ENCODE data around the gene HIVEP1.

Gene HIVEP1

DNA sequence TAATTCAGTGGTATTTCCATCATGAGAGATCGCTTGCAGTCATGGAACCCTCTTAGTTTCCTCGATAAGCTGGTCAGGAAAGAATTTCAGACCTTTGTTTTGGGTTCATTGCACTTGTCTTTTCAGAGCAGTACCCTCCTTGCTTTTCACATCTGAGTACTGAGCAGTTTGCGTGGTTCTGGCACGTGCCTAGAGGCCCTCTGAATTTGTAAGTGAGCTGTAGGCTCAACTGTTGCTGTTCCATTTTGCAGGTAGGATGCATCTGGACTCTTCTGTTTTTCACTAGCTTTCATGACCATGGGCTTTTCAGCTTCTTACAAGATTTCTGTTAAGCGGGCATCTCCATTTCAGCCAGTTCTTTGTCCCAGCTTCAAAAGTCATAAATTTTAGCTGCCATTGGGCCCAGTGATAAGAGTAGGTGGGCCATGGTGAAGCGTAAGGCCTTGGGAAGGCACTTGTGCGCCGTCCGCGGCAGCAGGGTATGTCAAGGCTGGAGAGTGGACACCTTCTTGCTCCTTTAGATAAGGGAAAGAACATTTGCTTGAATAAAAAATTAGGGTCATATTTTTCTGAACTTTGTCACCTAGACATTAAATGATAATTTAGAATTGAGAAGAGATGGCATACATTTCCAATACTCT is 35.8 kb downstream of the HIVEP1 start:
- H3K27ac Mint-ChIP-seq = no peak overlapping the region
- H3K4me1 Mint-ChIP-seq = peaks cover 32% of the 10 kb centered on the region
- no peaks in the 10 kb centered on the region for H3K27me3 Mint-ChIP-seq (ENCODE audit: low read depth, poor library complexity)
- DNase-seq = no peak
- H3K4me3 Mint-ChIP-seq = no peak overlapping the region
- peaks cover 26% of the 10 kb centered on the region for H3K36me3 Mint-ChIP-seq (ENCODE audit: low read depth)
- no peaks in the 10 kb centered on the region for H3K9me3 Mint-ChIP-seq
- TF ChIP-seq, protein P1, sequence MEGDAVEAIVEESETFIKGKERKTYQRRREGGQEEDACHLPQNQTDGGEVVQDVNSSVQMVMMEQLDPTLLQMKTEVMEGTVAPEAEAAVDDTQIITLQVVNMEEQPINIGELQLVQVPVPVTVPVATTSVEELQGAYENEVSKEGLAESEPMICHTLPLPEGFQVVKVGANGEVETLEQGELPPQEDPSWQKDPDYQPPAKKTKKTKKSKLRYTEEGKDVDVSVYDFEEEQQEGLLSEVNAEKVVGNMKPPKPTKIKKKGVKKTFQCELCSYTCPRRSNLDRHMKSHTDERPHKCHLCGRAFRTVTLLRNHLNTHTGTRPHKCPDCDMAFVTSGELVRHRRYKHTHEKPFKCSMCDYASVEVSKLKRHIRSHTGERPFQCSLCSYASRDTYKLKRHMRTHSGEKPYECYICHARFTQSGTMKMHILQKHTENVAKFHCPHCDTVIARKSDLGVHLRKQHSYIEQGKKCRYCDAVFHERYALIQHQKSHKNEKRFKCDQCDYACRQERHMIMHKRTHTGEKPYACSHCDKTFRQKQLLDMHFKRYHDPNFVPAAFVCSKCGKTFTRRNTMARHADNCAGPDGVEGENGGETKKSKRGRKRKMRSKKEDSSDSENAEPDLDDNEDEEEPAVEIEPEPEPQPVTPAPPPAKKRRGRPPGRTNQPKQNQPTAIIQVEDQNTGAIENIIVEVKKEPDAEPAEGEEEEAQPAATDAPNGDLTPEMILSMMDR (IDR thresholded peaks at IDR 0.05) = no peak

DNA sequence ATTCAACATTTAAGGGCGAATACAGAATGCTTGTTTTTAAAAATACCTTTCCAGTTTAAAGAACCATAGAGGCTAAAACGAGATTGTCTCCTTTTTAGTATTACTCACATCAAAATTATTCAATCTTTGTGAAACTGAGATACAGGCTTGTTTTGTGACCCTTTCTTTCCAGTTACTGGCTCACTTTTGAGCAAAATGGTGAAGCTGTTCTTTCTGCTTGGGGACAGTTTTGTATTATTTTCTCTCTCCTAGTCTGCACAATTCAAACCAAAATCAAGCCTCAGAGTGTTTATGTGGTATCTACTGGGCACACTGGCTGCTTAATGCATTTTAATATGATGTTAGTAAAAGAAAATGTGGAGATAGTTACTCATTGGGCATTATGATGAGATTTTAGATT is 36.5 kb downstream of the HIVEP1 start:
- TF ChIP-seq, protein P1 (IDR thresholded peaks at IDR 0.05) = no peak
- Mint-ChIP-seq H3K4me3 (no peak overlapping the region), H3K27ac (peak overlapping the region; percentile 54), H3K9me3 (no peaks in the 10 kb centered on the region), H3K36me3 (ENCODE audit: low read depth) (peaks cover 24% of the 10 kb centered on the region), H3K4me1 (peaks cover 31% of the 10 kb centered on the region), H3K27me3 (ENCODE audit: low read depth, poor library complexity) (no peaks in the 10 kb centered on the region)
- no peak for DNase-seq

DNA sequence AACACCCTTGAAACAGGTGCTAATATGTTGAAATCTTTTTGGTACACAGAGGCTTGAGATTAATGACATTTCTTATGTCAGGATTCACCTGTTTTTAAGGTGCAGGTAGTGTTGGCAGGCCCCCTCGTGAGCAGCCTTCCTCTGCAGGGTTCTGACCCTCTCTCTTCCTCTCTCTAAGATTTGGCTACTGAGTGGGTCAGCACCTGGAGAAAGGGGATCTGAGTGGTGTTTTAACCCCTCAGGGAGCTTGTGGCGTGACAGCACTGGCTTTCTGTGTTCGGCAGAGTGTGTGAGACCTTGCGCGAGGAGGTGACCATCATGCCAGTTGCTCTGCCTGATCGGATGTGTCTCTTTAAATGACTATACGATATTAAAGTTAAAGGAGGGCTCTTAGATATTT is 37.1 kb downstream of the HIVEP1 start:
- H3K9me3 Mint-ChIP-seq = no peaks in the 10 kb centered on the region
- no peak overlapping the region for H3K4me3 Mint-ChIP-seq
- peaks cover 26% of the 10 kb centered on the region for H3K4me1 Mint-ChIP-seq
- H3K36me3 Mint-ChIP-seq (ENCODE audit: low read depth) = peaks cover 24% of the 10 kb centered on the region
- no peaks in the 10 kb centered on the region for H3K27me3 Mint-ChIP-seq (ENCODE audit: low read depth, poor library complexity)
- TF ChIP-seq, protein P1 (IDR thresholded peaks at IDR 0.05) = no peak
- DNase-seq = no peak
- peak overlapping the region; percentile 63 for H3K27ac Mint-ChIP-seq

DNA sequence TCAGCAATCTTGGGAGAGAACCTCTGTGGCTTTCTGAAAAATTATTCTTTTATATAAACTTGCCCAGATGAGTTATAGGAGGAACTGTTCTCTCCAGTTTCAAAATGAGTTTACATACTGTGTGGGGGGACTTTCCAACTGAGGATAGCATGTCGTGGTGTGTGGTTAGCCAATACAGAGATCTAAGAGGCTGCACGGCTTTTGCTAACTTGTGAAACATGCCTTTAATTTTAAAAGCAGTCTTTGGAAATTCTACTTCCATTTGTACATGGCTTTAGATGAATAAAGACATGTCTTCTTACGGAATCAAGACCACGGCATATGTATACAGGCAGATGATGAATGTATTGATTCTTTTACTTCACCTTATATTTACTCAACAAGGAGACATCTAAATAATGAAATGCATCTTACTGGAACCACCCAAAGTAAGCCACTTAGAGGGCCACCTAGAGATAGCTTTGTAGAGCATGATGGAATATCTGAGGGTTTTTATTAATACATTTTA is 39.8 kb downstream of the HIVEP1 start:
- Mint-ChIP-seq H3K36me3 (ENCODE audit: low read depth) (peaks cover 10% of the 10 kb centered on the region), H3K27ac (peak overlapping the region; percentile 9), H3K4me3 (no peak overlapping the region), H3K27me3 (ENCODE audit: low read depth, poor library complexity) (no peaks in the 10 kb centered on the region), H3K9me3 (no peaks in the 10 kb centered on the region), H3K4me1 (peaks cover 26% of the 10 kb centered on the region)
- DNase-seq = no peak
- TF ChIP-seq, protein P1 (IDR thresholded peaks at IDR 0.05) = no peak

DNA sequence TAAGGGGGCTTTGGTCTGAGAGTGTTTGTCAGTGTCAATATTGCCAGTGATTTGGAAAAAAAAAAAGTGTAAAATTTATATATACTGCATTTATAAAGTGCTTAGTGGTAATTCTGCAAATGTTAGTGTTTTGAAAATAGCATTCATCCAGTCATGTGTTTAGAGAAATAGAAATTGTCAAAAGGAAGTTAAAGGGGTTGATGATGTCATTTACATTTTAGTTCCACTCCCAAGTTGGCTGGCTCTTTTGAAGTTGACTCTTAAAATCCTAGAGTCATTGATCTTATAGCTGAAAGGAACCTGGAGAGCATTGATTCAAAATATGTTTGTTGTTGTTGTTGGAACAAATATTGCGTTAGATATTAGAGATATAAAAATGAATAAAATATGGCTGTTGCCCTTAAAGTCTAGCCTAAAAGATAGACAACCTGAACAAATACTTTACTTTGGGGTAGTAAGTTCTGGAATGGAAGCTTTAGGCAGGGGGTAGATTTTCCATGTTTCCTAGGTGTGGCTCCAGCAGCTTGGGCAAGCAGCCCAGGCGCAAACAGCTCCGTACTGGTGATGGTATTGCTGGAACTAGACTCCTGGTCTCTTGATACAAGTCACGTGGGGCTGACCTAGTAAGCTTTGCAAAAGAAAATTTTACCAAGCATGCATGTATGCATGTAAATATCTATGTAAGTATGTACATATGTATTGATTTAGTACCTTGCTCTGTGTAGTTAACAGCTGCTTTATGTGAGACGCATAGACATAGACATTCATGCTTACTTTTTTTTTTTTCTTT is 46.3 kb downstream of the HIVEP1 start:
- Mint-ChIP-seq H3K9me3 (no peaks in the 10 kb centered on the region), H3K4me1 (peaks cover 21% of the 10 kb centered on the region), H3K36me3 (ENCODE audit: low read depth) (no peaks in the 10 kb centered on the region), H3K4me3 (no peak overlapping the region), H3K27ac (no peak overlapping the region), H3K27me3 (ENCODE audit: low read depth, poor library complexity) (no peaks in the 10 kb centered on the region)
- DNase-seq = no peak
- TF ChIP-seq, protein P1 (IDR thresholded peaks at IDR 0.05) = no peak
